Measurements from ENCODE around the gene NES.

DNA sequence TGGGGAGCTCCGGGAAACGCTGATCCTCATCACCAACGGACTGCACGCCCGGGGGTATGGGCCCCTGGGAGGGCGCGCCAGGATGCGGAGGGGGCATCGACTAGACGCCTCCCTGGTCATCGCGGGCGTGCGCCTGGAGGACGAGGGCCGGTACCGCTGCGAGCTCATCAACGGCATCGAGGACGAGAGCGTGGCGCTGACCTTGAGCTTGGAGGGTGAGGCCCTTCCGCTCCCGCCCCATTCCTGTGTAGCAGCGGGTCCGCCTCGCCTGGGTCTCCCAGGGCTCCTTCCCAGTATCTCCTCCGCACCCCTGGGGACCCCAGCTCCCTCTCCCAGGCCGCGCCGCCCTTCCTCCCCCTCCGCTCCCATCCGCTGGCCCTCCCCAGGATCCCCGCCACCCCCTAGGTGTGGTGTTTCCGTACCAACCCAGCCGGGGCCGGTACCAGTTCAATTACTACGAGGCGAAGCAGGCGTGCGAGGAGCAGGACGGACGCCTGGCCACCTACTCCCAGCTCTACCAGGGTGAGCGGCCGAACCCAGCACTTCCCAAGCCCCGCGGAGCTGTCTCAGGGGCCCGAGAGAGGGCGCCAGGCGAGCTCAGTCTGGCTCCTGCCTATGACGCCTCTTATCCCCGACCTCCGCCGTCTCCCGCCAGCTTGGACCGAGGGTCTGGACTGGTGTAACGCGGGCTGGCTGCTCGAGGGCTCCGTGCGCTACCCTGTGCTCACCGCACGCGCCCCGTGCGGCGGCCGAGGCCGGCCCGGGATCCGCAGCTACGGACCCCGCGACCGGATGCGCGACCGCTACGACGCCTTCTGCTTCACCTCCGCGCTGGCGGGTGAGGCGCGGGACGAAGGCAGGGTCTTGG lies 53.0 kb downstream of the NES start:
- TF ChIP-seq, protein P1, sequence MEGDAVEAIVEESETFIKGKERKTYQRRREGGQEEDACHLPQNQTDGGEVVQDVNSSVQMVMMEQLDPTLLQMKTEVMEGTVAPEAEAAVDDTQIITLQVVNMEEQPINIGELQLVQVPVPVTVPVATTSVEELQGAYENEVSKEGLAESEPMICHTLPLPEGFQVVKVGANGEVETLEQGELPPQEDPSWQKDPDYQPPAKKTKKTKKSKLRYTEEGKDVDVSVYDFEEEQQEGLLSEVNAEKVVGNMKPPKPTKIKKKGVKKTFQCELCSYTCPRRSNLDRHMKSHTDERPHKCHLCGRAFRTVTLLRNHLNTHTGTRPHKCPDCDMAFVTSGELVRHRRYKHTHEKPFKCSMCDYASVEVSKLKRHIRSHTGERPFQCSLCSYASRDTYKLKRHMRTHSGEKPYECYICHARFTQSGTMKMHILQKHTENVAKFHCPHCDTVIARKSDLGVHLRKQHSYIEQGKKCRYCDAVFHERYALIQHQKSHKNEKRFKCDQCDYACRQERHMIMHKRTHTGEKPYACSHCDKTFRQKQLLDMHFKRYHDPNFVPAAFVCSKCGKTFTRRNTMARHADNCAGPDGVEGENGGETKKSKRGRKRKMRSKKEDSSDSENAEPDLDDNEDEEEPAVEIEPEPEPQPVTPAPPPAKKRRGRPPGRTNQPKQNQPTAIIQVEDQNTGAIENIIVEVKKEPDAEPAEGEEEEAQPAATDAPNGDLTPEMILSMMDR (IDR thresholded peaks at IDR 0.05), result peak; percentile 84
- no peak for TF ChIP-seq ZFX (IDR thresholded peaks at IDR 0.05; ENCODE audit: borderline replicate concordance)
